ENCODE results near the gene EVI2B. TPM values are rescaled to one million over a fixed set of nuclear protein-coding genes. Genes with fewer than 3 reads are reported as not detected.
"Not testable (repeated sequence)": the region's sequence is repeated elsewhere in the genome, so short reads cannot be mapped to it uniquely, and the experiment has no call there.

Gene EVI2B
- total RNA-seq, 1 donor: 185 TPM

DNA sequence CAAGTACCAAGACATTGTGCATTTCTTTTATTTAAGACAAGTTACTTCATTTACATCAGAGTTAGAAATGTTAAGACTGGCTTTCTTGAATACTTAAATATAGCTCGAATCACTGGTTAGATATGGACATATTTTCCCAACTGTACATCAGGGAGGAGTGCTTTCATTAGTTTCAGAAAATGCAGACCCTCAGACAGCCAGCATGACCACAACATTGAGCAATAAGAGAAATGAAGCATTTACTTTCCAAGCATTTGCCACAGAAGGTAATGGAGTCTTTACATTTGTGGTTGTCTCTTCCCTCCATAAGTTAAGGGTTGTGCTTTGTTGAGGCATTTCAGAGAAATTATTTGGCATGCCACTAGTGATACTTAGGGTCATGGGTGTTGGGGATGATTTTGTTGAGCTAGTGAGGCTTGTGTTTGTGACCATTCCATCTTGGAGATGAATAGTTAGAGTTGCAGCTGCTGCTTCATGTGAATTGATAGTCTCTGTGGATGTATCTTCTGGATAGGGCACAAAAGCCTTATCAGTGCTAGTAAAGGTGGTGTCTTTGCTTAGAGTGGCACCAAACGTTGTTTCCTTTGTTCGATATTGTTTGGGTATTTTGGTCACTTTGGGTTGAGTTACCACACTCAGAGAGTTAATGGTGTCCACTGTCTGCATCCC is 18.9 kb downstream of the EVI2B start:
- Histone ChIP-seq H3K9me3 (ENCODE audit: low read depth, low read length) (no peaks in the 10 kb centered on the region), H3K27me3 (ENCODE audit: insufficient read depth, low read length) (no peaks in the 10 kb centered on the region), H3K4me1 (ENCODE audit: insufficient read depth, low read length) (no peaks in the 10 kb centered on the region), H3K4me3 (ENCODE audit: low read length) (no peak overlapping the region)

DNA sequence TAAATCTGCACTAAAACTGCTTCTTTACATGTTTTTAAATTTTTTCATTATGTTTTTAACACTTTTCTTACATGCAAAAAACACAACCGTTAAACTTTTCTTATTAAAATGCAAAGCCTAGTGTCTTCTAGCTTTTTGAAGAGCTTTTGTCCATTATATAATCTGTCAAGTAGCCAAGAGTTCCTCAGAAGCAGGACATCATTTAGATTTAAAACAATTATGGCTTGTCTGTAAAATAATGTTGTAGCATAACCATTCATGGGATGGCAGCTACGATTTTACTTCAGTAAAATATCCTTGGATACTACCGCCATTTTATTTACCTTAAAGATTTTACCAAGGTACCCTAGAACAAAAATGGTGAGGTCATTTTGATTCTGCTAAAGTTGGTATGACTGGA is 19.6 kb downstream of the EVI2B start:
- no peaks in the 10 kb centered on the region for H3K27me3 ChIP-seq (ENCODE audit: insufficient read depth, low read length)
- no peaks in the 10 kb centered on the region for H3K4me1 ChIP-seq (ENCODE audit: insufficient read depth, low read length)
- no peak overlapping the region for H3K4me3 ChIP-seq (ENCODE audit: low read length)
- no peaks in the 10 kb centered on the region for H3K9me3 ChIP-seq (ENCODE audit: low read depth, low read length)

- Histone ChIP-seq H3K9me3 (ENCODE audit: low read depth, low read length) (no peaks in the 10 kb centered on the region), H3K4me3 (ENCODE audit: low read length) (no peak overlapping the region)
Measured at GRCh38 chr17:31293581-31293980, 20.3 kb downstream of the EVI2B start.

GRCh38 chr17:31291820-31292219 is 22.0 kb downstream of the EVI2B start:
- no peak overlapping the region for H3K4me3 ChIP-seq (ENCODE audit: low read length)
- H3K9me3 ChIP-seq (ENCODE audit: low read depth, low read length): no peaks in the 10 kb centered on the region
- no peaks in the 10 kb centered on the region for H3K4me1 ChIP-seq (ENCODE audit: insufficient read depth, low read length)
- no peaks in the 10 kb centered on the region for H3K27me3 ChIP-seq (ENCODE audit: insufficient read depth, low read length)

More at GRCh38 chr17:31293581-31293980, 20.3 kb downstream of the EVI2B start:
- Histone ChIP-seq H3K4me1 (ENCODE audit: insufficient read depth, low read length) (no peaks in the 10 kb centered on the region), H3K27me3 (ENCODE audit: insufficient read depth, low read length) (no peaks in the 10 kb centered on the region)

DNA sequence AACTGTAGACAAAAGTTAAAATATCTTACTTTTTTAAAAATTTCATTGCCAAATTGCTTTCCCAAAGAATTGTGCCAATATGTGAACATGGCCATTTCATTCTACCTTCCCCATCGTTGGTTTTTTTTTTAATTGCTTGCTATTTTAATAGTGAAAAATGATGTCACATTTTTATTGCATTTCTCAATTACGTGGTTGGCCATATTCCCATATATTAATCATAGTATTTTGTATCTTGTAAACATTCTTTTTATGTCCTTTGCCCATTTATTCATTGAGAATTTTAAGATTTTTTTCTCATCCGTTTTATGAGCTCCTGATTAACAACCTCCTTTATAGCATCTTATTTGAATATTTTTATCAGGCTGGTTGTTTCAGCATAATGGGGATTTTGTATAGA is 24.1 kb downstream of the EVI2B start:
- Histone ChIP-seq H3K27me3 (ENCODE audit: insufficient read depth, low read length) (no peaks in the 10 kb centered on the region), H3K4me3 (ENCODE audit: low read length) (no peak overlapping the region), H3K9me3 (ENCODE audit: low read depth, low read length) (no peaks in the 10 kb centered on the region), H3K4me1 (ENCODE audit: insufficient read depth, low read length) (no peaks in the 10 kb centered on the region)

GRCh38 chr17:31287932-31288331 is 25.9 kb downstream of the EVI2B start:
- H3K9me3 ChIP-seq (ENCODE audit: low read depth, low read length); H3K4me3 ChIP-seq (ENCODE audit: low read length); H3K27me3 ChIP-seq (ENCODE audit: insufficient read depth, low read length); H3K4me1 ChIP-seq (ENCODE audit: insufficient read depth, low read length): not testable (repeated sequence)

DNA sequence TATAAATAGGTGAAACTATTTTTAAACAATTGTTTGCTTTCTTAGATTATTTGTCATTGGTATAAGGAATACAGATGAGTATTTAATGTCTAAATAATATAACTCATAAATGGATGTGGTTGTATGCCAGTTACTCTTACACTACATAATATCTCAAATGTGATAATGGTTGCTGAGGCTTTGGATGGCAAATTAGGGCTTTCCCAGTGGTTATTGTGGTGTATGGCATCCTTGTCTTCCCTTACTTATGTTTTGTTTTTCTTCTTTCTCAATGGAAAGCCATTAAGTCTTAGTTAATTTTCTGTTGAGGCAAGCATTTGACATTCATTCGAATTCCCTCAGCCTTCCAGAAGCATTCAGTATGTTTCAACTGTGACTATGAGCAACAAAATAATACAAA is 27.3 kb downstream of the EVI2B start:
- no peak overlapping the region for H3K4me3 ChIP-seq (ENCODE audit: low read length)
- H3K27me3 ChIP-seq (ENCODE audit: insufficient read depth, low read length): no peaks in the 10 kb centered on the region
- H3K9me3 ChIP-seq (ENCODE audit: low read depth, low read length): no peaks in the 10 kb centered on the region
- H3K4me1 ChIP-seq (ENCODE audit: insufficient read depth, low read length): no peaks in the 10 kb centered on the region

- Histone ChIP-seq H3K4me3 (ENCODE audit: low read length) (no peak overlapping the region), H3K4me1 (ENCODE audit: insufficient read depth, low read length) (no peaks in the 10 kb centered on the region), H3K9me3 (ENCODE audit: low read depth, low read length) (no peaks in the 10 kb centered on the region), H3K27me3 (ENCODE audit: insufficient read depth, low read length) (no peaks in the 10 kb centered on the region)
Measured at GRCh38 chr17:31283841-31284240, 30.0 kb downstream of the EVI2B start.

GRCh38 chr17:31281061-31281460 is 32.8 kb downstream of the EVI2B start:
- no peak overlapping the region for H3K4me3 ChIP-seq (ENCODE audit: low read length)
- H3K4me1 ChIP-seq (ENCODE audit: insufficient read depth, low read length): no peaks in the 10 kb centered on the region

GRCh38 chr17:31279401-31279800 is 34.5 kb downstream of the EVI2B start:
- no peaks in the 10 kb centered on the region for H3K27me3 ChIP-seq (ENCODE audit: insufficient read depth, low read length)
- H3K4me3 ChIP-seq (ENCODE audit: low read length): no peak overlapping the region
- H3K9me3 ChIP-seq (ENCODE audit: low read depth, low read length): no peaks in the 10 kb centered on the region
- H3K4me1 ChIP-seq (ENCODE audit: insufficient read depth, low read length): peaks cover 7% of the 10 kb centered on the region

More at GRCh38 chr17:31281061-31281460, 32.8 kb downstream of the EVI2B start:
- no peaks in the 10 kb centered on the region for H3K9me3 ChIP-seq (ENCODE audit: low read depth, low read length)
- no peaks in the 10 kb centered on the region for H3K27me3 ChIP-seq (ENCODE audit: insufficient read depth, low read length)

DNA sequence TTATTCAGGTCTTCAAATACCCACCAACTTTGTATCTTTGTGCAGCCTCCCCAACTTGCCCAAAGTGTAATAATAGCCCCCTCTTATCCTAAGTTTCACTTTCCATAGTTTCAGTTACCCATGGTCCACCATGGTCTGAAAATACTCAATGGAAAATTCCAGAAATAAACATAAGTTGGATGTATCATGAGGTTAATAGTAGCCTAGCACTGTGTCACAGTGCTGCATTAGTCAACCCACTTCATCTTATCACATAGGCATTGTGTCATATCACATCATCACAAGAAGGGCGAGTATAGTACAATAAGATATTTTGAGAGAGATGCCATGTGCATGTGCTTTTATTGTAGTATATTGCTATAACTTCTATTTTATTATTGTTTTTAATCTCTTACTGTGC is 38.7 kb downstream of the EVI2B start:
- no peaks in the 10 kb centered on the region for H3K9me3 ChIP-seq (ENCODE audit: low read depth, low read length)
- H3K4me3 ChIP-seq (ENCODE audit: low read length): no peak overlapping the region
- H3K27me3 ChIP-seq (ENCODE audit: insufficient read depth, low read length): no peaks in the 10 kb centered on the region
- peaks cover 12% of the 10 kb centered on the region for H3K4me1 ChIP-seq (ENCODE audit: insufficient read depth, low read length)

DNA sequence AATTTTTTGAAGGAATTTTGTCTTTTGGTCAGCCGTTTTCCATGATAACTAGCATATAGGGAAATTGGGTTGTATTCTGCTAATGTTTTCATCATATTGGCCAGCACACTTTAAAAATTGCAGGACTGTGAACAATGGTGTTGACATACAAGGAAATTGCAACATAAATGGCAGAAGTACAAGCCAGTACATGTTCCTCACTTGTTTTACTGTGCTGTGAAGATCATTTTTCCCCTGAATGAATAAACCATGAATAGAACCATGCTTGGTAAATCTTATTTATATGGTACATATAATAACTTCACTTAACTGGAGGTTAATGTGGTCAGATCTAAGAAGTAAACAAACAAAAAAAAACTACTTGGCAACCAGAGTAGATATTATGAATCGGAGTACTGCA is 39.6 kb downstream of the EVI2B start:
- Histone ChIP-seq H3K4me3 (ENCODE audit: low read length) (no peak overlapping the region), H3K27me3 (ENCODE audit: insufficient read depth, low read length) (no peaks in the 10 kb centered on the region), H3K9me3 (ENCODE audit: low read depth, low read length) (no peaks in the 10 kb centered on the region), H3K4me1 (ENCODE audit: insufficient read depth, low read length) (peaks cover 12% of the 10 kb centered on the region)

GRCh38 chr17:31273516-31273915 is 40.3 kb downstream of the EVI2B start:
- no peaks in the 10 kb centered on the region for H3K9me3 ChIP-seq (ENCODE audit: low read depth, low read length)
- no peak overlapping the region for H3K4me3 ChIP-seq (ENCODE audit: low read length)
- H3K27me3 ChIP-seq (ENCODE audit: insufficient read depth, low read length): no peaks in the 10 kb centered on the region
- peaks cover 12% of the 10 kb centered on the region for H3K4me1 ChIP-seq (ENCODE audit: insufficient read depth, low read length)

DNA sequence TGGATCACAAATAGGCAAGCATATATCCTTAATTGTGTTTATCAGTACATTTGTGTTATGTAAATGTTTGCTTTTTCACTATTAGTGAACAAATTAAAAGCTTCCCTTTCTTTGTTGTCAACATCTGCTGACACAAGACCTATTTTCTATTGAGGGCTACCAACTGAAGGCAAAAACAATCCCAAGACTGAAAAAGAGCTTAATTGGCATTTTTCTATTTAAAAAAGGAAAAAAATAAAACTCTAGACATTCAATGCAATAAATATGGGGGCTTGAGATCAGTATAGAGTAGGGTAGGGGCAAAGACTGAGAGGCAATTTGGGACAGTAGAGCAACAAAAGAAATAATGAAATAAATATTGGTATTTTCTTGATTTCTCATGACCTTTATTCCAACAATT is 41.1 kb downstream of the EVI2B start:
- Histone ChIP-seq H3K4me3 (ENCODE audit: low read length) (no peak overlapping the region), H3K27me3 (ENCODE audit: insufficient read depth, low read length) (no peaks in the 10 kb centered on the region), H3K9me3 (ENCODE audit: low read depth, low read length) (no peaks in the 10 kb centered on the region), H3K4me1 (ENCODE audit: insufficient read depth, low read length) (peaks cover 12% of the 10 kb centered on the region)

- peaks cover 12% of the 10 kb centered on the region for H3K4me1 ChIP-seq (ENCODE audit: insufficient read depth, low read length)
- no peak overlapping the region for H3K4me3 ChIP-seq (ENCODE audit: low read length)
Measured at GRCh38 chr17:31272236-31272635, 41.6 kb downstream of the EVI2B start.

DNA sequence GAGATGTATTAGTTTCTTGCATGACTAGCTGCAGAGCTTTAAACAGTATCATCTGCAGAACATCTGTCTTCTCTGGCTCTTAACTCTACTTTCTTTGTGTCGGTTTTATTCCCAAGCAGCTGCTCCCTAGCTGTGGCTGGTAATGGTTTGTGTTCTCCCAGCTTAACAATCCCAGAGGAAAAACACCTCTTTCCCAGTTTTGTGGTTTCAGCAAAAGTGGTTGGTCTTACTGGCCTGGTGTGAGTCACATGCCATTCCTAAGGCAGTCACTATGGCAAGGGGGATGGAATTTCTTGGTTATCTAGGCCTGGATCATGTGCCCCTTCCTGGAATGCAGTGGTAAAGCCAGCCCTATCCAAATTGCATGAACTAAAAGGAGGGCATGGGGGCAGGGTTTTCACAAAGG is 44.3 kb downstream of the EVI2B start:
- Histone ChIP-seq H3K4me1 (ENCODE audit: insufficient read depth, low read length) (peaks cover 5% of the 10 kb centered on the region), H3K27me3 (ENCODE audit: insufficient read depth, low read length) (no peaks in the 10 kb centered on the region), H3K9me3 (ENCODE audit: low read depth, low read length) (no peaks in the 10 kb centered on the region), H3K4me3 (ENCODE audit: low read length) (no peak overlapping the region)

More at GRCh38 chr17:31272236-31272635, 41.6 kb downstream of the EVI2B start:
- H3K9me3 ChIP-seq (ENCODE audit: low read depth, low read length): no peaks in the 10 kb centered on the region
- no peaks in the 10 kb centered on the region for H3K27me3 ChIP-seq (ENCODE audit: insufficient read depth, low read length)
